IMR-90 (cell line): ENCODE measurements around the gene HDAC10. TPM values are rescaled to one million over a fixed set of nuclear protein-coding genes. Genes with fewer than 3 reads are reported as not detected.
A peak's percentile ranks its signal among the peaks of the same experiment; 100 is the strongest.

ENCODE experiments used
- ATAC-seq: fragments of 200-7000 bp; cut with Tn5 transposase; 2 replicates; pipeline ENCODE4 v1.9.1; 2020; ENCODE audit warnings: low read depth, mild to moderate bottlenecking, moderate library complexity
- BruUV-seq: library from RNA; stranded (reverse); fragments of 400-500 nt; replicated peaks from 2 replicates; lab custom pipeline; 2021; lab: Mats Ljungman, UMichigan
- CTCF ChIA-PET: fragments of 300-600 bp; formaldehyde crosslinking; extraction: SDS; loops from one replicate; lab custom pipeline; 2021; ENCODE audit warnings: antibody characterized with exemption; lab: Yijun Ruan, JAX
- POLR2A ChIA-PET: fragments of 300-600 bp; sonication (Branson Sonifier 250); formaldehyde crosslinking; loops from one replicate; lab custom pipeline; 2022; ENCODE audit warnings: antibody characterized with exemption; ENCODE audit not compliant: unreplicated experiment; lab: Charles Lee
- DNase-seq: peaks from one replicate; pipeline ENCODE4 v3.0.0; 2013
- H2AFZ ChIP-seq: replicated peaks from 2 replicates; pipeline ENCODE3; 2013; ENCODE audit warnings: low read length, mild to moderate bottlenecking; ENCODE audit not compliant: poor library complexity
- H2AK5ac ChIP-seq: 2 replicates; pipeline ENCODE4 v1.6.1; 2013; ENCODE audit warnings: low read depth, low read length, inconsistent platforms
- H2AK9ac ChIP-seq: replicated peaks from 2 replicates; pipeline ENCODE3; 2013; ENCODE audit warnings: mild to moderate bottlenecking, low read depth, low read length, moderate library complexity; ENCODE audit not compliant: poor library complexity
- H2BK120ac ChIP-seq: 2 replicates; pipeline ENCODE4 v1.6.1; 2013; ENCODE audit warnings: low read depth, low read length, inconsistent platforms
- H2BK15ac ChIP-seq: 3 replicates; pipeline ENCODE4 v1.6.1; 2013; ENCODE audit warnings: low read depth, low read length, inconsistent platforms
- H2BK20ac ChIP-seq: 2 replicates; pipeline ENCODE4 v1.6.1; 2013; ENCODE audit warnings: low read depth, mild to moderate bottlenecking, inconsistent platforms, low read length, moderate library complexity
- H2BK5ac ChIP-seq: 2 replicates; pipeline ENCODE4 v1.6.1; 2013; ENCODE audit warnings: mild to moderate bottlenecking, low read depth, low read length, inconsistent platforms; ENCODE audit not compliant: poor library complexity, severe bottlenecking
- H3K14ac ChIP-seq: replicated peaks from 2 replicates; pipeline ENCODE4 v1.6.1; 2013; ENCODE audit warnings: low read depth, low read length, inconsistent platforms
- H3K18ac ChIP-seq: 2 replicates; pipeline ENCODE4 v1.6.1; 2013; ENCODE audit warnings: low read depth, low read length, control low read depth
- H3K23ac ChIP-seq: 2 replicates; pipeline ENCODE4 v1.6.1; 2013; ENCODE audit warnings: low read depth, low read length, inconsistent platforms
- H3K27ac ChIP-seq: 2 replicates; pipeline ENCODE4 v1.5.1; 2013; ENCODE audit warnings: mild to moderate bottlenecking, control low read depth, low read length; ENCODE audit not compliant: insufficient read depth
- H3K27me3 ChIP-seq: 2 replicates; pipeline ENCODE4 v1.6.1; 2013; ENCODE audit warnings: low read length; ENCODE audit not compliant: control insufficient read depth, insufficient read depth
- H3K36me3 ChIP-seq: 2 replicates; pipeline ENCODE4 v1.6.1; 2013; ENCODE audit warnings: low read length, mixed read lengths; ENCODE audit not compliant: control insufficient read depth, insufficient read depth
- H3K4ac ChIP-seq: 2 replicates; pipeline ENCODE4 v1.6.1; 2013; ENCODE audit warnings: low read depth, low read length, inconsistent platforms
- H3K4me1 ChIP-seq: 2 replicates; pipeline ENCODE4 v1.6.1; 2013; ENCODE audit warnings: low read length, mixed read lengths; ENCODE audit not compliant: control insufficient read depth, insufficient read depth
- H3K4me2 ChIP-seq: 2 replicates; pipeline ENCODE4 v1.6.1; 2013; ENCODE audit warnings: low read depth, mild to moderate bottlenecking, control low read depth, low read length, moderate library complexity
- H3K4me3 ChIP-seq: 2 replicates; pipeline ENCODE4 v1.5.1; 2013; ENCODE audit warnings: low read depth, mild to moderate bottlenecking, control low read depth, low read length, moderate library complexity; ENCODE audit not compliant: insufficient read depth
- H3K56ac ChIP-seq: 2 replicates; pipeline ENCODE4 v1.6.1; 2013; ENCODE audit warnings: low read length, inconsistent platforms; ENCODE audit not compliant: insufficient read depth; ENCODE audit errors: extremely low read depth
- H3K79me1 ChIP-seq, 2 experiments: 2 replicates each; pipeline ENCODE4 v1.6.1; 2013; ENCODE audit warnings: low read length in 2 of 2, inconsistent platforms in 1 of 2, low read depth in 1 of 2
- H3K9ac ChIP-seq: 2 replicates; pipeline ENCODE4 v1.6.1; 2013; ENCODE audit warnings: low read depth, low read length, control low read depth
- H3K9me1 ChIP-seq: 2 replicates; pipeline ENCODE4 v1.6.1; 2013; ENCODE audit warnings: low read length, inconsistent platforms; ENCODE audit not compliant: insufficient read depth
- H3K9me3 ChIP-seq: 2 replicates; pipeline ENCODE4 v1.6.1; 2013; ENCODE audit warnings: low read length; ENCODE audit not compliant: control insufficient read depth, insufficient read depth
- H4K20me1 ChIP-seq: 2 replicates; pipeline ENCODE4 v1.6.1; 2013; ENCODE audit warnings: low read length, inconsistent platforms; ENCODE audit not compliant: insufficient read depth
- H4K5ac ChIP-seq: 2 replicates; pipeline ENCODE4 v1.6.1; 2013; ENCODE audit warnings: mild to moderate bottlenecking, low read depth, low read length, control low read depth
- H4K8ac ChIP-seq, 2 experiments: 2 replicates each; pipeline ENCODE4 v1.6.1; 2013; ENCODE audit warnings: low read depth in 2 of 2, low read length in 2 of 2, control low read depth in 1 of 2, inconsistent platforms in 1 of 2
- H4K91ac ChIP-seq: 2 replicates; pipeline ENCODE4 v1.6.1; 2013; ENCODE audit warnings: low read depth, low read length, inconsistent platforms; ENCODE audit not compliant: insufficient read depth
- CTCF ChIP-seq: conservative IDR thresholded peaks from 2 replicates; pipeline ENCODE4 v1.5.1; 2012; ENCODE audit warnings: mild to moderate bottlenecking, low read depth, low read length, improper control_type of control experiment
- MXI1 ChIP-seq: IDR thresholded peaks from 2 replicates; pipeline ENCODE4 v1.6.1; 2012; ENCODE audit warnings: low read depth, mild to moderate bottlenecking, low read length, moderate library complexity, borderline replicate concordance
- RAD21 ChIP-seq: IDR thresholded peaks from 2 replicates; pipeline ENCODE4 v1.6.1; 2012; ENCODE audit warnings: low read length, improper control_type of control experiment
- WGBS, 2 experiments: methylation state at CpG; one replicate each; pipeline versions ENCODE4 v1.1.5 to v1.1.7; 2013; ENCODE audit warnings: missing lambda C conversion rate in 2 of 2; ENCODE audit not compliant: insufficient read length in 1 of 2; ENCODE audit errors: extremely low coverage in 2 of 2; 5-methylcytosine and 5-hydroxymethylcytosine counted together
- dilution Hi-C: fragments of 300-500 bp; cut with HindIII; formaldehyde crosslinking; loops from one replicate; pipeline ENCODE4 v1.14.3; 2018; ENCODE audit warnings: low sequenced_read_pairs; ENCODE audit not compliant: unreplicated experiment
- in situ Hi-C: fragments of 300-500 bp; cut with MboI; formaldehyde crosslinking; loops from 3 replicates; pipeline ENCODE4 v1.14.3; 2019; ENCODE audit warnings: low sequenced_read_pairs, inconsistent platforms, mixed read lengths
- intact Hi-C: fragments of 100-400 bp; cut with micrococcal nuclease; formaldehyde crosslinking; loops from 2 replicates; pipeline ENCODE4 v1.10.0; 2022
- polyA plus RNA-seq, 3 experiments: library from polyadenylated mRNA; depleted of rRNA; stranded (reverse); fragments of >200 nt; gene quantifications; 2 replicates each; pipeline ENCODE4 v1.2.3, GENCODE V29; 2012; ENCODE audit warnings: low replicate concordance in 1 of 3
- total RNA-seq: library from RNA; depleted of rRNA; stranded (reverse); fragments of >200 nt; gene quantifications from 2 replicates; pipeline ENCODE4 v1.2.3, GENCODE V29; 2012

Gene HDAC10
- total and polyA plus RNA-seq, 2 of the 4 experiments (the other 2 are of a cell fraction), result 3.9 to 35.7 TPM

DNA sequence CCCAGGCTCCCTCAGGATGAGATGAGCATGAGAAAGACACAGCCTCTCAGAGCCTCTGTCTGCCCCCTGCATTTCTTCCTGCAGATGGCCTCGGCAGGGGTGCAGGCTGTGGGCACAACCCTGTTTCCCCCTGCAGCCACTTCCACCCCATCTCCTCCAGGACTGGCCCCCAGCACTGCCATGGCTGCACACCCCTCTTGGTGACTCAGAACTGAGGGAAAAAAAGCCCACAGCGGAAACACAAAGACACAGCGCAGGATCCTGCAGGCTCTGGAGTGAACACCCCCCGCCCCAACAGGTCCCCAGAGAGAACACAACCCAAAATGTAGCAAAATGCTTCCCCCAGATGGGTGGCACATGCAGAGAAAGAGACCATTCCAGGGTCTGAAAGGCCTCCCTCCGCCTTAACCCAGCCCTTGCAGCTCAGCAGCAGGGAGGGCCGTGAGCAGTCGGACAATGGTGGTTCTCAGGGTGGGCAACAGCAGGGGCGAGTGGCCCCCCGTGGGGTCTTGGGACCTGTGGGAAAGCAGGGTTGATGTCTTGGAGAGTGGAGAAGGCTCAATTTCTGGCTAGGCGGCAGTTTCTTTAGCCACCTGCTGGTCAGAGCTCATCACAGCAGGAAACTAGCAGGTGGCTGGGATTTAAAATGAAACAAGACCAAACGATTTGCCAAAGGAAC is 14.2 kb downstream of the HDAC10 start:
- H3K14ac ChIP-seq, result no peak overlapping the region
- H3K36me3 ChIP-seq, result peaks cover 34% of the 10 kb centered on the region
- H3K79me1 ChIP-seq, result peaks cover 19 to 67% of the 10 kb centered on the region in 2 experiments
- 72% methylated on average over 5 of the region's 11 CpGs; no CpG with 5 or more reads in 1 of the 2 experiments for WGBS, 2 experiments
- H3K4me1 ChIP-seq, result no peaks in the 10 kb centered on the region
- no peak overlapping the region for H2BK5ac ChIP-seq
- no peaks in the 10 kb centered on the region for H3K9me3 ChIP-seq
- H3K23ac ChIP-seq, result no peak overlapping the region
- ATAC-seq (peak; percentile 31), DNase-seq (peak; percentile 17)
- H2BK120ac ChIP-seq, result no peak overlapping the region
- no peak overlapping the region for H3K18ac ChIP-seq
- H3K4me3 ChIP-seq, result no peak overlapping the region
- no peak overlapping the region for H2BK20ac ChIP-seq
- H3K56ac ChIP-seq, result peak overlapping the region; percentile 6; the same call in 1 of the 2 replicates
- ChIA-PET CTCF (interaction anchor here (1.3 kb wide), 1 partner anchor 105 kb away, joined by 3 read pairs; no protein-coding TSS in a partner anchor), POLR2A (no interaction called here)
- H4K5ac ChIP-seq, result no peak overlapping the region
- no peaks in the 10 kb centered on the region for H3K27me3 ChIP-seq
- no peak overlapping the region for H3K27ac ChIP-seq
- TF ChIP-seq CTCF (peak; percentile 45), RAD21 (peak; percentile 31), MXI1 (no peak)
- no peak overlapping the region for H4K8ac ChIP-seq
- in situ Hi-C loops, result no loop called here
- dilution Hi-C loops, result no loop called here
- BruUV-seq, result no TSS peak
- H3K4me2 ChIP-seq, result no peak overlapping the region
- no peak overlapping the region for H3K4ac ChIP-seq
- H2BK15ac ChIP-seq, result no peak overlapping the region
- peak overlapping the region; percentile 2 for H2AFZ ChIP-seq
- intact Hi-C loops, result no loop called here
- H2AK5ac ChIP-seq, result no peak overlapping the region
- H4K91ac ChIP-seq, result no peak overlapping the region
- H4K20me1 ChIP-seq, result peaks cover 57% of the 10 kb centered on the region
- no peak overlapping the region for H3K9ac ChIP-seq
- peaks cover 14% of the 10 kb centered on the region for H3K9me1 ChIP-seq
- peak overlapping the region; percentile 65 for H2AK9ac ChIP-seq
